ENCODE measurements around the gene EIPR1. TPM values are rescaled to one million over a fixed set of nuclear protein-coding genes. Genes with fewer than 3 reads are reported as not detected.

The EIPR1 gene
- total RNA-seq: 10 to 100 TPM; 38.3 to 43.1 TPM

GRCh38 chr2:3377612-3378432 is at the start of gene EIPR1:
Gene EIPR1, minus strand, starts transcription at chr2:3377818. Its CDS starts 129 bp downstream, at chr2:3377689.
- peaks cover 34% of the 10 kb centered on the region for H3K4me1 Mint-ChIP-seq
- peak within 1 kb of the TSS; percentile 98 for H3K27ac Mint-ChIP-seq
- no peaks in the 10 kb centered on the region for H3K27me3 Mint-ChIP-seq
- peaks cover 12% of the 10 kb centered on the region for H3K36me3 Mint-ChIP-seq
- H3K4me3 Mint-ChIP-seq: peak within 1 kb of the TSS; percentile 99
- peak; percentile 95 for DNase-seq
- H3K9me3 Mint-ChIP-seq: no peaks in the 10 kb centered on the region

- no peak overlapping the region for H3K4me3 Mint-ChIP-seq
- peak overlapping the region; percentile 19 for H3K27ac Mint-ChIP-seq
- no peaks in the 10 kb centered on the region for H3K27me3 Mint-ChIP-seq
Observed at GRCh38 chr2:3427272-3427671, 49.7 kb upstream of the EIPR1 start.

GRCh38 chr2:3426615-3427014 is 49.0 kb upstream of the EIPR1 start:
- DNase-seq: no peak
- Mint-ChIP-seq H3K9me3 (no peaks in the 10 kb centered on the region), H3K36me3 (peaks cover 15% of the 10 kb centered on the region), H3K4me3 (no peak overlapping the region), H3K4me1 (peaks cover 1% of the 10 kb centered on the region), H3K27me3 (no peaks in the 10 kb centered on the region), H3K27ac (no peak overlapping the region)

More at GRCh38 chr2:3427272-3427671, 49.7 kb upstream of the EIPR1 start:
- Mint-ChIP-seq H3K4me1 (peaks cover 1% of the 10 kb centered on the region), H3K36me3 (peaks cover 15% of the 10 kb centered on the region), H3K9me3 (no peaks in the 10 kb centered on the region)
- no peak for DNase-seq

GRCh38 chr2:3424171-3424795 is 46.7 kb upstream of the EIPR1 start:
- Mint-ChIP-seq H3K27me3 (no peaks in the 10 kb centered on the region), H3K36me3 (peaks cover 13% of the 10 kb centered on the region), H3K9me3 (no peaks in the 10 kb centered on the region), H3K4me1 (peaks cover 1% of the 10 kb centered on the region), H3K4me3 (no peak overlapping the region), H3K27ac (no peak overlapping the region)
- DNase-seq: no peak

- peaks cover 9% of the 10 kb centered on the region for H3K36me3 Mint-ChIP-seq
Observed at GRCh38 chr2:3423492-3424170, 46.0 kb upstream of the EIPR1 start.

GRCh38 chr2:3422161-3422779 is 44.7 kb upstream of the EIPR1 start:
- no peaks in the 10 kb centered on the region for H3K27me3 Mint-ChIP-seq

More at GRCh38 chr2:3423492-3424170, 46.0 kb upstream of the EIPR1 start:
- Mint-ChIP-seq H3K9me3 (no peaks in the 10 kb centered on the region), H3K27me3 (no peaks in the 10 kb centered on the region), H3K4me3 (no peak overlapping the region), H3K4me1 (peaks cover 1% of the 10 kb centered on the region), H3K27ac (no peak overlapping the region)
- DNase-seq: peak; percentile 70

GRCh38 chr2:3421580-3421979 is 44.0 kb upstream of the EIPR1 start:
- no peaks in the 10 kb centered on the region for H3K27me3 Mint-ChIP-seq
- no peak overlapping the region for H3K27ac Mint-ChIP-seq
- H3K4me1 Mint-ChIP-seq: no peaks in the 10 kb centered on the region
- peaks cover 9% of the 10 kb centered on the region for H3K36me3 Mint-ChIP-seq
- no peak for DNase-seq
- no peak overlapping the region for H3K4me3 Mint-ChIP-seq
- H3K9me3 Mint-ChIP-seq: no peaks in the 10 kb centered on the region

More at GRCh38 chr2:3422161-3422779, 44.7 kb upstream of the EIPR1 start:
- Mint-ChIP-seq H3K4me1 (no peaks in the 10 kb centered on the region), H3K9me3 (no peaks in the 10 kb centered on the region), H3K36me3 (peaks cover 9% of the 10 kb centered on the region), H3K4me3 (no peak overlapping the region), H3K27ac (peak overlapping the region; percentile 11)
- no peak for DNase-seq

GRCh38 chr2:3420769-3421397 is 43.3 kb upstream of the EIPR1 start:
- H3K4me1 Mint-ChIP-seq: no peaks in the 10 kb centered on the region
- peaks cover 9% of the 10 kb centered on the region for H3K36me3 Mint-ChIP-seq
- no peaks in the 10 kb centered on the region for H3K9me3 Mint-ChIP-seq
- no peak overlapping the region for H3K4me3 Mint-ChIP-seq
- H3K27me3 Mint-ChIP-seq: no peaks in the 10 kb centered on the region
- no peak overlapping the region for H3K27ac Mint-ChIP-seq
- no peak for DNase-seq

- no peak for DNase-seq
- peak overlapping the region; percentile 29 for H3K27ac Mint-ChIP-seq
- H3K4me3 Mint-ChIP-seq: no peak overlapping the region
Observed at GRCh38 chr2:3420076-3420768, 42.6 kb upstream of the EIPR1 start.

GRCh38 chr2:3418766-3419404 is 41.3 kb upstream of the EIPR1 start:
- no peak for DNase-seq
- Mint-ChIP-seq H3K4me1 (no peaks in the 10 kb centered on the region), H3K27ac (no peak overlapping the region), H3K36me3 (peaks cover 13% of the 10 kb centered on the region), H3K27me3 (no peaks in the 10 kb centered on the region), H3K4me3 (no peak overlapping the region), H3K9me3 (no peaks in the 10 kb centered on the region)

More at GRCh38 chr2:3420076-3420768, 42.6 kb upstream of the EIPR1 start:
- peaks cover 11% of the 10 kb centered on the region for H3K36me3 Mint-ChIP-seq
- H3K4me1 Mint-ChIP-seq: no peaks in the 10 kb centered on the region
- H3K27me3 Mint-ChIP-seq: no peaks in the 10 kb centered on the region
- no peaks in the 10 kb centered on the region for H3K9me3 Mint-ChIP-seq

GRCh38 chr2:3414133-3414860 is 36.7 kb upstream of the EIPR1 start:
- H3K36me3 Mint-ChIP-seq: peaks cover 14% of the 10 kb centered on the region
- H3K4me1 Mint-ChIP-seq: peaks cover 13% of the 10 kb centered on the region
- H3K4me3 Mint-ChIP-seq: no peak overlapping the region
- H3K27ac Mint-ChIP-seq: no peak overlapping the region
- no peaks in the 10 kb centered on the region for H3K9me3 Mint-ChIP-seq
- no peak for DNase-seq
- H3K27me3 Mint-ChIP-seq: no peaks in the 10 kb centered on the region

- no peaks in the 10 kb centered on the region for H3K27me3 Mint-ChIP-seq
- DNase-seq: no peak
- no peak overlapping the region for H3K27ac Mint-ChIP-seq
- peaks cover 16% of the 10 kb centered on the region for H3K36me3 Mint-ChIP-seq
- peaks cover 13% of the 10 kb centered on the region for H3K4me1 Mint-ChIP-seq
- H3K9me3 Mint-ChIP-seq: no peaks in the 10 kb centered on the region
- no peak overlapping the region for H3K4me3 Mint-ChIP-seq
Observed at GRCh38 chr2:3413697-3414096, 36.1 kb upstream of the EIPR1 start.

GRCh38 chr2:3411103-3411502 is 33.5 kb upstream of the EIPR1 start:
- DNase-seq: no peak
- H3K4me1 Mint-ChIP-seq: peaks cover 13% of the 10 kb centered on the region
- H3K9me3 Mint-ChIP-seq: no peaks in the 10 kb centered on the region
- H3K36me3 Mint-ChIP-seq: peaks cover 20% of the 10 kb centered on the region
- no peak overlapping the region for H3K27ac Mint-ChIP-seq
- no peak overlapping the region for H3K4me3 Mint-ChIP-seq
- H3K27me3 Mint-ChIP-seq: no peaks in the 10 kb centered on the region
